GM12878 (cell line): ENCODE measurements around the gene ALKBH8.

Source experiments
- CTCF ChIP-seq, 3 experiments: IDR thresholded peaks in 2 of 3; conservative IDR thresholded peaks in 1 of 3; 2 replicates each; pipeline ENCODE4 v1.5.1; 2011; ENCODE audit warnings: low read depth in 3 of 3, low read length in 3 of 3, mild to moderate bottlenecking in 3 of 3, control low read depth in 2 of 3, moderate library complexity in 2 of 3, inconsistent platforms in 1 of 3, mixed read lengths in 1 of 3; ENCODE audit not compliant: control insufficient read depth in 2 of 3, insufficient read depth in 1 of 3; ENCODE audit errors: extremely low read depth in 1 of 3
- GABPA ChIP-seq: IDR thresholded peaks from 2 replicates; pipeline ENCODE4 v1.6.1; 2014; ENCODE audit warnings: antibody characterized with exemption, low read depth, mild to moderate bottlenecking, inconsistent platforms
- POLR2AphosphoS2 ChIP-seq: IDR thresholded peaks from 2 replicates; pipeline ENCODE4 v1.6.1; 2011; ENCODE audit warnings: low read depth, mild to moderate bottlenecking, low read length, improper control_type of control experiment, moderate library complexity
- TARDBP ChIP-seq: IDR thresholded peaks from 2 replicates; pipeline ENCODE4 v1.6.1; 2016; ENCODE audit warnings: borderline replicate concordance
- ZNF24 ChIP-seq: fragments of 450-650 bp; IDR thresholded peaks from 2 replicates; pipeline ENCODE4 v1.6.1; 2017; ENCODE audit warnings: antibody characterized with exemption, mild to moderate bottlenecking
- ZNF274 ChIP-seq: IDR thresholded peaks from one replicate; pipeline ENCODE4 v1.8.0; 2011; ENCODE audit not compliant: insufficient read length, insufficient read depth
- TF ChIP-seq, protein P1 (sequence below): IDR thresholded peaks from 2 replicates; pipeline ENCODE4 v1.6.1; 2012; ENCODE audit warnings: low read depth, low read length, improper control_type of control experiment
- TF ChIP-seq, protein P2 (sequence below): IDR thresholded peaks from 2 replicates; pipeline ENCODE4 v1.6.1; 2011; ENCODE audit warnings: low read depth, mild to moderate bottlenecking, low read length, moderate library complexity, borderline replicate concordance; ENCODE audit errors: extremely low read depth
- TF ChIP-seq, protein P3 (sequence below): fragments of 450-650 bp; IDR thresholded peaks from 2 replicates; pipeline ENCODE4 v1.6.1; 2017; ENCODE audit warnings: mild to moderate bottlenecking
- TF ChIP-seq, protein P4 (sequence below): fragments of 450-650 bp; IDR thresholded peaks from 2 replicates; pipeline ENCODE4 v1.6.1; 2017; ENCODE audit warnings: antibody characterized with exemption, mild to moderate bottlenecking, moderate library complexity

- TF ChIP-seq, protein P1, sequence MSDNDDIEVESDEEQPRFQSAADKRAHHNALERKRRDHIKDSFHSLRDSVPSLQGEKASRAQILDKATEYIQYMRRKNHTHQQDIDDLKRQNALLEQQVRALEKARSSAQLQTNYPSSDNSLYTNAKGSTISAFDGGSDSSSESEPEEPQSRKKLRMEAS, result no peak
- TF ChIP-seq POLR2AphosphoS2 (no peak), ZNF274 (no peak), CTCF (IDR thresholded peaks at IDR 0.05 in 2 of 3, conservative IDR thresholded peaks at IDR 0.05 in 1 of 3; ENCODE audit: control insufficient read depth in 2 of 3, extremely low read depth in 1 of 3, insufficient read depth in 1 of 3, low read depth in 3 of 3, low read length in 3 of 3) (no peak), GABPA (no peak), TARDBP (no peak), ZNF24 (no peak)
- TF ChIP-seq, protein P2, sequence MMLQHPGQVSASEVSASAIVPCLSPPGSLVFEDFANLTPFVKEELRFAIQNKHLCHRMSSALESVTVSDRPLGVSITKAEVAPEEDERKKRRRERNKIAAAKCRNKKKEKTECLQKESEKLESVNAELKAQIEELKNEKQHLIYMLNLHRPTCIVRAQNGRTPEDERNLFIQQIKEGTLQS, result no peak
- TF ChIP-seq, protein P3, sequence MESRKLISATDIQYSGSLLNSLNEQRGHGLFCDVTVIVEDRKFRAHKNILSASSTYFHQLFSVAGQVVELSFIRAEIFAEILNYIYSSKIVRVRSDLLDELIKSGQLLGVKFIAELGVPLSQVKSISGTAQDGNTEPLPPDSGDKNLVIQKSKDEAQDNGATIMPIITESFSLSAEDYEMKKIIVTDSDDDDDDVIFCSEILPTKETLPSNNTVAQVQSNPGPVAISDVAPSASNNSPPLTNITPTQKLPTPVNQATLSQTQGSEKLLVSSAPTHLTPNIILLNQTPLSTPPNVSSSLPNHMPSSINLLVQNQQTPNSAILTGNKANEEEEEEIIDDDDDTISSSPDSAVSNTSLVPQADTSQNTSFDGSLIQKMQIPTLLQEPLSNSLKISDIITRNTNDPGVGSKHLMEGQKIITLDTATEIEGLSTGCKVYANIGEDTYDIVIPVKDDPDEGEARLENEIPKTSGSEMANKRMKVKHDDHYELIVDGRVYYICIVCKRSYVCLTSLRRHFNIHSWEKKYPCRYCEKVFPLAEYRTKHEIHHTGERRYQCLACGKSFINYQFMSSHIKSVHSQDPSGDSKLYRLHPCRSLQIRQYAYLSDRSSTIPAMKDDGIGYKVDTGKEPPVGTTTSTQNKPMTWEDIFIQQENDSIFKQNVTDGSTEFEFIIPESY, result no peak
- TF ChIP-seq, protein P4, sequence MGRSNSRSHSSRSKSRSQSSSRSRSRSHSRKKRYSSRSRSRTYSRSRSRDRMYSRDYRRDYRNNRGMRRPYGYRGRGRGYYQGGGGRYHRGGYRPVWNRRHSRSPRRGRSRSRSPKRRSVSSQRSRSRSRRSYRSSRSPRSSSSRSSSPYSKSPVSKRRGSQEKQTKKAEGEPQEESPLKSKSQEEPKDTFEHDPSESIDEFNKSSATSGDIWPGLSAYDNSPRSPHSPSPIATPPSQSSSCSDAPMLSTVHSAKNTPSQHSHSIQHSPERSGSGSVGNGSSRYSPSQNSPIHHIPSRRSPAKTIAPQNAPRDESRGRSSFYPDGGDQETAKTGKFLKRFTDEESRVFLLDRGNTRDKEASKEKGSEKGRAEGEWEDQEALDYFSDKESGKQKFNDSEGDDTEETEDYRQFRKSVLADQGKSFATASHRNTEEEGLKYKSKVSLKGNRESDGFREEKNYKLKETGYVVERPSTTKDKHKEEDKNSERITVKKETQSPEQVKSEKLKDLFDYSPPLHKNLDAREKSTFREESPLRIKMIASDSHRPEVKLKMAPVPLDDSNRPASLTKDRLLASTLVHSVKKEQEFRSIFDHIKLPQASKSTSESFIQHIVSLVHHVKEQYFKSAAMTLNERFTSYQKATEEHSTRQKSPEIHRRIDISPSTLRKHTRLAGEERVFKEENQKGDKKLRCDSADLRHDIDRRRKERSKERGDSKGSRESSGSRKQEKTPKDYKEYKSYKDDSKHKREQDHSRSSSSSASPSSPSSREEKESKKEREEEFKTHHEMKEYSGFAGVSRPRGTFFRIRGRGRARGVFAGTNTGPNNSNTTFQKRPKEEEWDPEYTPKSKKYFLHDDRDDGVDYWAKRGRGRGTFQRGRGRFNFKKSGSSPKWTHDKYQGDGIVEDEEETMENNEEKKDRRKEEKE, result no peak
These were observed 111.8 kb downstream of the ALKBH8 start for GRCh38 chr11:107453594-107454286.
